HEK293T (cell line): ENCODE measurements around the gene SERPINA3.

Experiments used
- CTCF ChIA-PET: fragments of 350-600 bp; formaldehyde crosslinking; extraction: SDS; loops from one replicate; lab custom pipeline; 2021; ENCODE audit warnings: antibody characterized with exemption, inconsistent platforms; lab: Yijun Ruan, JAX
- POLR2A ChIA-PET: fragments of 350-600 bp; formaldehyde crosslinking; extraction: SDS; loops from one replicate; lab custom pipeline; 2020; ENCODE audit warnings: antibody characterized with exemption, inconsistent platforms; lab: Yijun Ruan, JAX
- DNase-seq: peaks from one replicate; pipeline ENCODE4 v3.0.0; 2012; ENCODE audit warnings: mixed read lengths; ENCODE audit errors: extremely low spot score
- ARNT ChIP-seq: fragments of 450-650 bp; IDR thresholded peaks from 2 replicates; pipeline ENCODE4 v1.6.1; 2017; ENCODE audit warnings: mild to moderate bottlenecking
- BHLHE40 ChIP-seq: fragments of 450-650 bp; IDR thresholded peaks from 2 replicates; pipeline ENCODE4 v1.6.1; 2016; ENCODE audit warnings: mild to moderate bottlenecking, moderate library complexity, borderline replicate concordance
- CTBP1 ChIP-seq: fragments of 450-650 bp; IDR thresholded peaks from 2 replicates; pipeline ENCODE4 v1.6.1; 2016; ENCODE audit warnings: borderline replicate concordance
- ELF4 ChIP-seq: fragments of 450-650 bp; IDR thresholded peaks from 2 replicates; pipeline ENCODE4 v1.6.1; 2017; ENCODE audit warnings: antibody characterized with exemption
- FOXA1 ChIP-seq: fragments of 450-650 bp; IDR thresholded peaks from 2 replicates; pipeline ENCODE4 v1.6.1; 2016; ENCODE audit warnings: mild to moderate bottlenecking
- FOXK2 ChIP-seq: fragments of 450-650 bp; IDR thresholded peaks from 2 replicates; pipeline ENCODE4 v1.6.1; 2016; ENCODE audit warnings: mild to moderate bottlenecking
- FOXM1 ChIP-seq: fragments of 450-650 bp; IDR thresholded peaks from 2 replicates; pipeline ENCODE4 v1.6.1; 2017; ENCODE audit warnings: mild to moderate bottlenecking, borderline replicate concordance
- HDGF ChIP-seq: fragments of 450-650 bp; IDR thresholded peaks from 2 replicates; pipeline ENCODE4 v1.6.1; 2017; ENCODE audit warnings: antibody characterized with exemption, borderline replicate concordance
- L3MBTL2 ChIP-seq: fragments of 450-650 bp; conservative IDR thresholded peaks from 2 replicates; pipeline ENCODE4 v1.6.1; 2016; ENCODE audit warnings: mild to moderate bottlenecking
- LEF1 ChIP-seq: fragments of 450-650 bp; IDR thresholded peaks from 2 replicates; pipeline ENCODE4 v1.6.1; 2017; ENCODE audit warnings: mild to moderate bottlenecking, borderline replicate concordance
- NFRKB ChIP-seq: fragments of 450-650 bp; IDR thresholded peaks from 2 replicates; pipeline ENCODE4 v1.6.1; 2016; ENCODE audit warnings: mild to moderate bottlenecking, moderate library complexity
- SP1 ChIP-seq: fragments of 450-650 bp; IDR thresholded peaks from 2 replicates; pipeline ENCODE4 v1.6.1; 2017
- SUZ12 ChIP-seq: fragments of 450-650 bp; IDR thresholded peaks from 2 replicates; pipeline ENCODE4 v1.6.1; 2016; ENCODE audit warnings: mild to moderate bottlenecking
- TARDBP ChIP-seq: fragments of 450-650 bp; IDR thresholded peaks from 2 replicates; pipeline ENCODE4 v1.6.1; 2016
- ZNF384 ChIP-seq: fragments of 450-650 bp; IDR thresholded peaks from 2 replicates; pipeline ENCODE4 v1.6.1; 2016
- TF ChIP-seq, protein P1 (sequence below): fragments of 450-650 bp; IDR thresholded peaks from 2 replicates; pipeline ENCODE4 v1.6.1; 2016

The SERPINA3 gene

DNA sequence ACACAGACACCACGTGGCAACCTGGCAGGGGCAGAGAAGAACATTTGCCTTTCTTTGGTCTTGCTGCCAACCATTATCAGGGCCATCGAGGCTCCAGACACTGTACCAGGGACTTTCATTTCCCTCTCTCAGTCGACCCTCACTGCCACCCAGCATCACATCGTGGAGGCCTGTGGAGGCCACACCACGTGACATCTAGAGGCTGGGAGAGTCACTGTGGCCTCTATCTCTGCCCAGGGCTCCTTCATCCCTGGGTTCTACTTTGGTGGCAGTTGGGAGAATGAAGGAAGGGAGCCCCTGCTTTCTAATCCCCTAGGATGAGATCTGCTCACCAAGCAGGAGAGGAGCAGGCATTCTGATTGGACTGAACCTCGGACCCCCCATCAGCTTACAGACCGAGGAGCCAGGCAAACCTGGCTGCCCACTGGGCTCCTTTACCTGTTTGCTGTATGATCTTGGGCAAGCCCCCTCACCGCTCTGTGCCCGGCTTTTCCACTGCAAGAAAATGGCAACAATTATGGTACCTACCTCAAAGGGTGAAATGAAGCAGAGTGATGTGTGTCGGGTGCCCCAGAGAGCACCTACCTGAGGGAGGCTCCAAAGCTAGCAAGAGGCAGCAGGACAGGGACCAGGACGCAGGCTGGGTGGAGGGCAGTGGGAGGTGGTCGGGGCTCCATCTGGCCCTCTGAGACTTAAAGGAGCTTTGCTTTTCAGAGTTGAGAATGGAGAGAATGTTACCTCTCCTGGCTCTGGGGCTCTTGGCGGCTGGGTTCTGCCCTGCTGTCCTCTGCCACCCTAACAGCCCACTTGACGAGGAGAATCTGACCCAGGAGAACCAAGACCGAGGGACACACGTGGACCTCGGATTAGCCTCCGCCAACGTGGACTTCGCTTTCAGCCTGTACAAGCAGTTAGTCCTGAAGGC lies 1.8 kb downstream of the SERPINA3 start:
- CTCF ChIA-PET: interaction anchor here (0.8 kb wide), 1 partner anchor 1461 kb away, joined by 3 read pairs; no protein-coding TSS in a partner anchor
- DNase-seq: no peak
- POLR2A ChIA-PET: no interaction called here
- TF ChIP-seq ELF4: no peak
- TF ChIP-seq HDGF: no peak
- TF ChIP-seq ZNF384: no peak
- no peak for TF ChIP-seq SP1
- TF ChIP-seq FOXK2: no peak
- TF ChIP-seq, protein P1, sequence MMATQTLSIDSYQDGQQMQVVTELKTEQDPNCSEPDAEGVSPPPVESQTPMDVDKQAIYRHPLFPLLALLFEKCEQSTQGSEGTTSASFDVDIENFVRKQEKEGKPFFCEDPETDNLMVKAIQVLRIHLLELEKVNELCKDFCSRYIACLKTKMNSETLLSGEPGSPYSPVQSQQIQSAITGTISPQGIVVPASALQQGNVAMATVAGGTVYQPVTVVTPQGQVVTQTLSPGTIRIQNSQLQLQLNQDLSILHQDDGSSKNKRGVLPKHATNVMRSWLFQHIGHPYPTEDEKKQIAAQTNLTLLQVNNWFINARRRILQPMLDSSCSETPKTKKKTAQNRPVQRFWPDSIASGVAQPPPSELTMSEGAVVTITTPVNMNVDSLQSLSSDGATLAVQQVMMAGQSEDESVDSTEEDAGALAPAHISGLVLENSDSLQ: no peak
- TF ChIP-seq FOXM1: no peak
- TF ChIP-seq ARNT: no peak
- no peak for TF ChIP-seq NFRKB
- no peak for TF ChIP-seq SUZ12
- TF ChIP-seq TARDBP: no peak

DNA sequence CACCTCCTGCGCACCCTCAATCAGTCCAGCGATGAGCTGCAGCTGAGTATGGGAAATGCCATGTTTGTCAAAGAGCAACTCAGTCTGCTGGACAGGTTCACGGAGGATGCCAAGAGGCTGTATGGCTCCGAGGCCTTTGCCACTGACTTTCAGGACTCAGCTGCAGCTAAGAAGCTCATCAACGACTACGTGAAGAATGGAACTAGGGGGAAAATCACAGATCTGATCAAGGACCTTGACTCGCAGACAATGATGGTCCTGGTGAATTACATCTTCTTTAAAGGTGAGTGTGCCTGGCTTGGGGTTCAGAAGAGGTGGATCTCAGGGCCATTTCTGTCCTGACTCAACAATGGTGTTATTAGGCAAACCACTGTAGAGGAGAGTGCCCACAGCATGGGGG lies 2.6 kb downstream of the SERPINA3 start:
- POLR2A ChIA-PET: no interaction called here
- CTCF ChIA-PET: no interaction called here
- DNase-seq: no peak
- TF ChIP-seq, protein P1: no peak
- TF ChIP-seq ARNT (no peak), BHLHE40 (no peak), ELF4 (no peak), L3MBTL2 (no peak), LEF1 (no peak), ZNF384 (no peak), SUZ12 (no peak), HDGF (no peak)

DNA sequence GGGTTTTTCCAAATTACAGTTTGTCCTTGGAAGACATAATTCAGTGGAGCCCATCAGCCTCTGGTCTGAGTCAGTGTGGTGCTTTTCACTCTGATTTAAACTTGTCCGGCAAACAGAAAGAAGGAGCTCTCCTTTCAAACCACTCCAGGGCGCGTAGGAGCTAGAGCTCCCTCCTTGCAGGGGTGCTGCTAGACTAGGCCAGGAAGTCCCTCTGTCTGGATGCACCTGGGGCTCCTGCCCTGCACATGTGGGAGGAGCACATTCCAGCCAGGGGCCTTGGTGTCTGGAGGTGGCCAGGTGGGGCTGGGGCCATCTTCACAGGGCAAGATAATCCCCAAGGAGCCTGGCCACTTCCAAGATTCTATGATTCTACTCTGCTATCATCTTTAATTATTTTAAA lies 3.1 kb downstream of the SERPINA3 start:
- CTCF ChIA-PET: no interaction called here
- TF ChIP-seq ARNT (no peak), TARDBP (no peak), FOXM1 (no peak), LEF1 (no peak), HDGF (no peak), CTBP1 (no peak), NFRKB (no peak), ELF4 (no peak), SUZ12 (no peak), FOXA1 (no peak), FOXK2 (no peak), BHLHE40 (no peak), ZNF384 (no peak), L3MBTL2 (no peak), SP1 (no peak)
- TF ChIP-seq, protein P1: no peak
- POLR2A ChIA-PET: no interaction called here

DNA sequence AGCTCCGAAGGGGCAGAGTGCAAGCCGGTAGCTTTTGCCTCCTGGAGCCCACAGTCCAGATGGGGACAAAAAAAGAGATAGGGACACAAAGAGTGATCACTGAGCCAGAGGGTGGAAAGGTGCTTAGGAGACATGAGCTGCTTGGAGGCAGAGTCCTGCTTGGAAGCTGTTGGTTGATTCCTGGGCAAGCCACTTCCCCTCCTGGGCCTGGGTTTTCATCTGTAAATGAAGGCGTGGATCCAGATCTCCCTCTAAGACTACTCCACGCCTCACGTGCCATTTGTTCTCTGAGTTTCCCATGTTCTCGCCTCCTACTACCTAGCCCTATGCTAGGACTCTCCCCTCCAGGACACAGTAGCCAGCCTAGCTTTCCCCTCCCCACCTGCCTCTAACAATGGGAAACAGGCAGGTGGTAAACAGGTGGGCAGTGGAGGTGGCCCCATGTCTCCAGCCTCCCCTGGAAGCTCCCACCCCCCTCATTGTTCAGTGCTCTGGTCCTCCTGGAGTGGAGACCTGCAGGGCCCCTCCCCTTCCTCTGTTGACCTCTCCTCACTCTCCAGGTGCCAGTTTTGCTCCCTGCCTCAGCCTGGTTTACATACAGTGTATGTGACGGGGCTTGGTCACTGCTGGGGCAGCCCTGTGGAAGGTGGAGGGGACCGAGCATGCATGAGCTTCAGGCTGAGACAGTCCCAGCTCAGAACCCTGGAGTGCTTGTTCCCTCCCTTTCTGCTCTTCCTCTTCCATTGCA lies 3.8 kb downstream of the SERPINA3 start:
- ChIA-PET POLR2A (no interaction called here), CTCF (interaction anchor here (0.6 kb wide), 1 partner anchor 12 kb away, joined by 3 read pairs; no protein-coding TSS in a partner anchor)
- no peak for DNase-seq
- no peak for TF ChIP-seq BHLHE40
- no peak for TF ChIP-seq NFRKB
- TF ChIP-seq FOXA1: no peak
- TF ChIP-seq FOXM1: no peak

More for the DNA sequence above, 3.1 kb downstream of the SERPINA3 start:
- no peak for DNase-seq

DNA sequence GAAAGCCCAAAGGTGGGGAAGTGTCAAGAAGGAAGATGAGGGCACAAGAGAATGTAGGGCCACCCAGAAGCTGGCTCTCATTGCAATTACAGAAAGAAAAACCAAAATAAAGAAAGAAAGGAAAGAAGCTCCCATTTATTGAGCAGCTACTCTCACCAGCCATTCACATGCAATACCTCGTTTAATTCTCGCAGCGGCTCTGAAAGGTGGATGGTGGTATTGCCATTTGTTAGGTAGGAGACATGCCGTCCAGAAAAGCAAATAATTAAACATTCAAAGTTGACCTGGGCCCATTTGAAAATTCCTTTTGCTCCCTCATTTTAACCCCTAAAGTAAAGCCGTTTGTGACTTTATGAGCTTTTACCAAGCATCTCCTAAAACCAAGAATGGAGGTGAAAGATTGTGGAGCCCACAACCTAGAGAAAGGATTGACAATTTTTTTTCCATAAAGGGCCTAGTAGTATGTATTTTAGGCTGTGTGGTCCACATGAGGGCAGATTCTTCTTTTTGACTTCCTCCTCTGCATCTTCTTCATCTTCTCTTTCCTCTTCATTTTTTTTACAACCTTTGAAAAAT lies 5.3 kb downstream of the SERPINA3 start:
- no peak for TF ChIP-seq HDGF
- TF ChIP-seq ARNT: no peak
- no peak for TF ChIP-seq L3MBTL2
- TF ChIP-seq SUZ12: no peak
- no peak for TF ChIP-seq CTBP1
- TF ChIP-seq TARDBP: no peak
- TF ChIP-seq ZNF384: no peak
- TF ChIP-seq FOXM1: no peak
- TF ChIP-seq FOXA1: no peak
- TF ChIP-seq BHLHE40: no peak
- TF ChIP-seq SP1: no peak
- TF ChIP-seq, protein P1: no peak
- TF ChIP-seq FOXK2: no peak
- no peak for TF ChIP-seq NFRKB
- no peak for DNase-seq
- ChIA-PET CTCF (no interaction called here), POLR2A (no interaction called here)
